ENCODE data around the gene GOLM1. TPM values are rescaled to one million over a fixed set of nuclear protein-coding genes. Genes with fewer than 3 reads are reported as not detected.

Gene GOLM1
- total RNA-seq, 1 experiment from 2014 or later: 73.4 TPM

- intact Hi-C loops (cut with micrococcal nuclease; ENCODE audit: unreplicated experiment) (no loop called here), in situ Hi-C loops (cut with HindIII; ENCODE audit: low pct_unique_long_range_greater_than_20kb, low sequenced_read_pairs) (no loop called here)
- Histone ChIP-seq H3K27ac (ENCODE audit: low read length) (no peak overlapping the region), H3K27me3 (ENCODE audit: control insufficient read depth, insufficient read depth, low read length) (no peaks in the 10 kb centered on the region), H3K4me3 (ENCODE audit: low read depth in 2 of 2, low read length in 2 of 2) (no peak overlapping the region), H3K4me1 (ENCODE audit: control insufficient read depth, insufficient read depth, low read length) (no peaks in the 10 kb centered on the region), H3K9me3 (ENCODE audit: control insufficient read depth, insufficient read depth, low read depth, low read length) (no peaks in the 10 kb centered on the region), H3K36me3 (ENCODE audit: control insufficient read depth, insufficient read depth, low read length) (no peaks in the 10 kb centered on the region; the same call in 1 of the 2 replicates)
- TF ChIP-seq CTCF (IDR thresholded peaks at IDR 0.05) (no peak), POLR2AphosphoS5 (IDR thresholded peaks at IDR 0.05; ENCODE audit: low read depth, low read length) (no peak), SIN3A (IDR thresholded peaks at IDR 0.05; ENCODE audit: borderline replicate concordance, insufficient read depth, low read depth, low read length) (no peak), TCF7L2 (IDR thresholded peaks at IDR 0.05; ENCODE audit: low read depth, low read length) (no peak), REST (IDR thresholded peaks at IDR 0.05; ENCODE audit: insufficient read depth in 1 of 2, low read depth in 2 of 2, low read length in 1 of 2) (no peak)
- POLR2A ChIA-PET: no interaction called here
- ATAC-seq (no peak), DNase-seq (ENCODE audit: low read depth, low spot score) (no peak)
- CTCF ChIA-PET: no interaction called here
- no TSS peak for BruUV-seq (replicated peaks)
Measured at GRCh38 chr9:86041311-86041741, 58.0 kb downstream of the GOLM1 start.

- TF ChIP-seq POLR2AphosphoS5 (IDR thresholded peaks at IDR 0.05; ENCODE audit: low read depth, low read length) (no peak), TCF7L2 (IDR thresholded peaks at IDR 0.05; ENCODE audit: low read depth, low read length) (no peak), REST (IDR thresholded peaks at IDR 0.05; ENCODE audit: insufficient read depth in 1 of 2, low read depth in 2 of 2, low read length in 1 of 2) (no peak), SIN3A (IDR thresholded peaks at IDR 0.05; ENCODE audit: borderline replicate concordance, insufficient read depth, low read depth, low read length) (no peak), CTCF (IDR thresholded peaks at IDR 0.05) (no peak)
- no TSS peak for BruUV-seq (replicated peaks)
- DNase-seq (ENCODE audit: low read depth, low spot score) (no peak), ATAC-seq (no peak)
- Histone ChIP-seq H3K4me1 (ENCODE audit: control insufficient read depth, insufficient read depth, low read length) (no peaks in the 10 kb centered on the region), H3K27ac (ENCODE audit: low read length) (no peak overlapping the region), H3K9me3 (ENCODE audit: control insufficient read depth, insufficient read depth, low read depth, low read length) (no peaks in the 10 kb centered on the region), H3K4me3 (ENCODE audit: low read depth in 2 of 2, low read length in 2 of 2) (no peak overlapping the region), H3K27me3 (ENCODE audit: control insufficient read depth, insufficient read depth, low read length) (no peaks in the 10 kb centered on the region), H3K36me3 (ENCODE audit: control insufficient read depth, insufficient read depth, low read length) (no peaks in the 10 kb centered on the region; the same call in 1 of the 2 replicates)
- in situ Hi-C loops (cut with HindIII; ENCODE audit: low pct_unique_long_range_greater_than_20kb, low sequenced_read_pairs): no loop called here
- ChIA-PET CTCF (no interaction called here), POLR2A (no interaction called here)
- intact Hi-C loops (cut with micrococcal nuclease; ENCODE audit: unreplicated experiment): no loop called here
Measured at GRCh38 chr9:86040861-86041155, 58.5 kb downstream of the GOLM1 start.
